IPS-NIHi7 (cell line): ENCODE measurements around the gene MLLT3.

Experiments used
- DNase-seq: peaks from one replicate; pipeline ENCODE4 v3.0.0; 2012; ENCODE audit warnings: mixed read lengths; ENCODE audit errors: extremely low spot score

The MLLT3 gene

DNA sequence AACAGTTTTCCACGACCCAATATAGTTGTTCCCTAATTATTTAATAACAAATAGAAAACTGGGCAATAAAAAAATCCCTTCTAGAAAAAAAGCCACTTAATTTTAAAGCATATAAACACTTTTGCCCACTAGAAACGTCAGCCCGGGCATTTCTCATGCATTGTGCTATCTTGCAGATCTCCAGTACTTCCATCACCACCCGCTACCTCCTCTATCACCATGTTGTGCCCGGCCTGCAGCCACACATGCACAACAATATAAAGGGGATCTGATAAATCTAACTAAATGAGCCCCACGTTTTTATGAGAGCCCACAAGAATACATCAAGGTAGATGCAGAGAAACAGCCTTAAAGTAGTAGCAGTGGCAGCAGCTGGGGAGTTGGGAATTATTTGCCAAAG, 272.7 kb downstream of the MLLT3 start:
- no peak for DNase-seq

DNA sequence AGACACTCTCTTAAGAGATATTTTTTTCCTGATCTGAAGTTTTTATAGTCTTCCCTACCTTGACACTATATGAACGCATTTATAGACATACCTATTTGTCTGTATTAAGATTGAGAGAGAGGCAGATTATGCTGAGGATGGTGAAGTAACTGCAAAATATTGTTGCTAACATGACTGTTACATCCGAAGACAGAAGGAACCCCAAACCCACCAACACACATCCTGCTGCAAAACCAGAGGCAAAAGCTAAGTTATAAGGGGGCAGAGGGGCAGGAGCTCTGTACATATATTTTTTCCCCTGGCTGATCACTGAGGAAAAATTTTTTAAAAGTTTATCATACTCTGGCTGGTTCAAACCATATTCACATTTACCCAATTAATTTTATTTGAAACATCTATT, 279.0 kb downstream of the MLLT3 start:
- DNase-seq = no peak

DNA sequence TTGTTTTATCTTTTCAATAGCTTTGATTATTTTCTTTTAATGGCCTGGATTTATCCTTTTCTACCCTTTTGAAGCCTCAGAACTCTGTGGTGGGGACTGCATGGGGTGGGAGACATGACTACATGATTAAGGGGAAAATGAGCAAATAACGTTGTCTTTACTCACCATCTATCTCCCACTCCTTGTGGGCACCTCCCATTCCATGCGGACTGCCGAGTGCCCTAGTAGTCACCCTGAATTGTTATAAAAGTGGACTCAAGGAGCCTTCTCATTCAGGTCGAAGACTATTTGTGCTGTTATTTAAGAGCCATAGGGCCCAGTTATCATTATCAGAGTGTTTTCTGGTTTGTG, 281.8 kb downstream of the MLLT3 start:
- DNase-seq = no peak

DNA sequence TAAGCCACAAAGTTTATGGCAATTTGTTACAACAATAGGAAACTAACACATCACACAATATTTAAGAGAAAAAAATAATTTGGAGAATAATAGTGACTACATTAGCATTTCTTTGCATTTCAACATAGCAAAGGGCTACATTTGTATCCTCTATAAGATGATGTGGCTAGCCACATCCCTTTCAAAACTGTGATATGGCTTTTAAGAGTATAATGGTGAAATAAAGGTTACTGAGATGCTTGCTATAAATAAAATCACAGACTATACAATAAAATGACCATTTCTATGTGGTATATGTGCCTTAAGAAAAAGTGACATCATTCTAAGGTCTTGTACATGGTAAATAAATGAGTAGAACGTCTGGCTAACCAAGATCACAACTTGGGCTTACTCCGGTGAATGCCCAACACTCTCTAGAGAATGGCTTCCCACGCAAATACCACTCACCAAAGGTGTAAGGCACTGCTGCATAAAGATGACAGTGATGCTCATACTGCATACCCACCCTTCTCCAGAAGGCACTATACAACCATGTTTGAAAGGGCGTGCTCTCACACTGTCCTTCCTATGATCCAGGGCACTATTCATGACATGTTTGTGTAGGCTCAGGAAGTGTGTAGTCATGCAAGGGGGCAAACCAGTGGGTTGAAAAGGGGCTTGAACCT, 286.5 kb downstream of the MLLT3 start:
- DNase-seq = no peak

DNA sequence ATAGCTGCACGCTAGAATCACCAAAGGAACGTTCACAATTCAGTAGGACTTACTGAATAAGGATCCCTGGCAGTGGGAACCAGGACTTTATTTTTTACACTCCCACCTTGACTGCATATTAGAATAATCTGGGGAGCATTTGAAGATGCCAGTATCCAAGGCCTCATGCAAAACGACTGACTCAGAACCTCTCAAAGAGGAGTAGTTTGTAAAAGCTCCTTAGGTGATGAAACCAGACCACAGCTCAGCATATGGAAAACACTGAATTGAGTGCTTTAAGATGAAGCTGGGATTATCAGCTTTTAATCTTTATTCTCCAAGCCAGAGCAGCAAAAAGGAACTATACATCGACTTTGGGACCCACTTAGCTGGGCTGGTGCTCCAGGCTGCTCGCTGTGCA, 288.3 kb downstream of the MLLT3 start:
- no peak for DNase-seq

DNA sequence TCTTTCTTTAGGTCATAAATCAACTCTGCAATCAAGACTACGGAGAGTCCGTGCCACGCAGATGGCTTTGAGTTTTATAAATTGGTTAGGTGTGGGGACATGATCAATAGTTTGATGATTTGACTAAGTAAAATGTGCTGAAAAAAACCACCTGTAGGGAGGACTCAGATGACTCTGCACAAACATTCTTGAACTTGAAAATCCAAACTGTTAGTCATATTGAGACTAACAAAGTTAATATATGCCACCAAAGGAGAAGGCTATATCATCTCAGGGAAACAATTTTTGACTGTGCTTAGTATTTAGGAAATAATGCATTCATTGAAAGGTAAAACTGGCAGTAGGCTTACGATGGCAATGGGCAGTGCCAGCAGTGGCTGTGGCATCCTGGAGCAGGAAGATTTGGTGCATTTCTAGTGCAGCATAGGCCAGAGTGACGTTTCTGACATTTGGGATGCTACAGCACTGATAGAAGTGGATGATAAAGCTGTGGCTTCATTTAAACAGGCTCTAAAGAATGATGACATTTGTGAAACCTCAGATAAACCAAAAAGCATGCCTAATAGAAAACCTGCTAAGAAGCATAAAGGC, 291.1 kb downstream of the MLLT3 start:
- no peak for DNase-seq

DNA sequence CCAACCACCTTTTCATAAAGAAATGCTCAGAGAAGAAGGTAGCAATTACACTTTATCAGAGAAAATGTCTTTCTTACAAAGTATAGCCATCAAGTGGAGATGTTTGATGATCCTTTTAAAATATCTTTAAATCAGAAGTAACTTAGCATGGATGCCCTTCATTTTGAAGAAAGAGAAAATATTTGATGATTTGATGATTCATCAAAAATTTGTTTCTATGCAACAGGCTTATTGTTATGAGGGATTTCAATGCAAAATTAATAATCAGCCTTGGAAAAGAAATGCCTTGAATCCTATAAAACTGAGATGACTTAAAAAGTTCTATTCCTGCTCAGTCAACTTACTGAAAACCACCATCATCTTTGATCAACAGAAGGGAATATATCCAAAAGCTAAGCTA, 291.6 kb downstream of the MLLT3 start:
- DNase-seq = no peak

DNA sequence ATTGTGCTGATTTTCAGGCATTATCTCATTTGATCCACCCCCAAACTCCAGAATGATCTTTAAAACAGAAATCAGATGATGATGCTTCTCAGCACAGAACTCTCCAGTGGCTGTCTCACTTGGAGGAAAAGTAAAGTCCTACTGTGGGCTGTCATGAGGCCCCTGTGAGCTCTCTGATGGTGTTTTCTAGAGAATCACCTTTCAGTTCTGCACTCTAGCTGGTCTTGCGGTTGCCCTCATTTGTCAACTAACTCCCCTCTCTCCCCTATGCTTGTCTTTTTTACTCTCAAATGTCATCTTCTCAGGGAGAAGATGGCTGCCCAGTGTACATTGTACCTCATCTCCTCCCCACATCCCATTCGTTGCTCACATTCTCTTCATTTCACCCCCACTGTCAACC, 295.8 kb downstream of the MLLT3 start:
- DNase-seq = no peak

DNA sequence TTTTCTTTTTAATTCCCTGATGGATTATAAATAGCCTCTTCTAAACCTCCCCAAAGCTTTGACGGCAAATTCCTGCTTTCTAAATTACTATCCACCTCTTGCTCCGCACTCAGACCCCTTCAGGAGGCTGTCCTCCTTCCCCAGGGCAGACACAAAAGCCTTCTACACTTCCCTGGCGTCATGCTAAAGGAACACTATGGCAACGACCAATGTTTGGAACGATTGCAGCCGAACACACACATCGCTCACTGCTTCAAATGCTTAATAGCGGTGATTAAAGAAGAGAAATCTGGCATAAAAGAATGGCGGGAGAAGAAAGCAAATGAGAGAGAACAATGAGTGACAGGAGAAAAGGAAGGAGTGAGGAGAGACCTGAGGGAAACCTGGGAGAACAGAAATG, 297.3 kb downstream of the MLLT3 start:
- DNase-seq = no peak

DNA sequence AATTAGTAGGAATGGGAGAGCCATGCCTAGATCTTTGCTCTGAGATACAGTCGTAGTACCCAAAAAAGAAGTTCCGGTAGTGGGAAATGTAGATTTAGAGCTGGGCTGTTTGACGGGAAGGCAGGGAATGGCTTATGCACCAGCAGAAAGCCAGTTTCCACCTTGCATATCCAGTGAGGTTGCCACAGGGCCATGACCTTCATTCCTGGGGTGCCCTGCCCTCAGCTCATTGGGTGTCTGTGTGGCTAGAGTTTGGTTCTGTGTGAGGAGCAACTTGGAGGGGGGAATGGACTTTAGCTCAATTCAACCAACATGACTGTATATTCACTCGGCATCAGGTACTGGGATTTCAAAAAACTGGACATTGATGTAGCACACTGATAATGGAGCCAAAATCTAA, 300.1 kb downstream of the MLLT3 start:
- no peak for DNase-seq

DNA sequence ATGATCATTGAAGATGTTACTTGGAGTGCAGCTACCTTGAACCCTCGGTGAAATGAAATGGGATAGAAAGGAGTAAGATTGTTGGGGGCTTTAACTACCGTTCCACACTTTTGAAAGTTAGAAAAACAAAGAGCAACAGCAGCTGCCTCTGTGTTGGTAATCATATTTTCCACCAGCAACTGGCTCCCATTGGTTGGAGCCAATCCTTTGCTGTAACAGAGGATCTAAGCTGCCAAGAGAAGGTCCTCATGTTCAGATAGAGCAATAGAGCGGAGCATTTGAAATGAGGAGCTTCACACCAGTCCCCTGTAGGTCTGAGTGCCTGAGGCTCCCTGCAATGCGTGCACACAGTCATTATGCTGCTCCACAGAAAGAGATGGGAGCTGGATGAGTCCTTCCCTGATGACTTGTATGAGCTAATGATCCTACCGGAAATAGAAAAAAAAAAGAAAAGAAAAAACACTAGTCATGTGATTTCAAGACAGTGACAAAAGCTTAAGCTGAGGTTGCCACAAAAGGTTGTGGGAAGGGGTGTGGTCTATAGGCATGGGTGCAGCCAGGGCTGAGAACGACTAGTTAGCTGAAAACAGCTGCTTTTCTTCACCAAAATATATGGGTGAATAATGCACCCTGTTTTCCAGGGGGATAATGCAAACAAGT, 300.7 kb downstream of the MLLT3 start:
- DNase-seq = no peak

DNA sequence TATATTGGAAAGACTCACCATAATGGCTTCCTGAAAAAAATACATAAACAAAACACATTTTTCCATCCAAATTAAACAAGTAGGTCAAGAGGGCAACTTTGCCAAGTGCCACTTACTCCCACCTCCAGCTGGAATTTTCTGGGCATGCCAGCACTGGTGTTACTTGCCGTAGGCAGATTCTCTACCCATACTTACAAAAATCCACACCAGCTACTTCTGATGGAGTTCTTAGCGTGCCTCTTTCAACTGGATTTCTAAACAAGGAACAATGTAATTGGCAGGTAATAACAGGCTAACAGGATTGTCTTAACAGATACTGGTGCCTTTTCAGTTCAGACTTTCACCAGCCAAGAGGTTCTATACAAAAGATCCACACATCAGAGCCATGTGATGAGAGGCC, 301.4 kb downstream of the MLLT3 start:
- no peak for DNase-seq

DNA sequence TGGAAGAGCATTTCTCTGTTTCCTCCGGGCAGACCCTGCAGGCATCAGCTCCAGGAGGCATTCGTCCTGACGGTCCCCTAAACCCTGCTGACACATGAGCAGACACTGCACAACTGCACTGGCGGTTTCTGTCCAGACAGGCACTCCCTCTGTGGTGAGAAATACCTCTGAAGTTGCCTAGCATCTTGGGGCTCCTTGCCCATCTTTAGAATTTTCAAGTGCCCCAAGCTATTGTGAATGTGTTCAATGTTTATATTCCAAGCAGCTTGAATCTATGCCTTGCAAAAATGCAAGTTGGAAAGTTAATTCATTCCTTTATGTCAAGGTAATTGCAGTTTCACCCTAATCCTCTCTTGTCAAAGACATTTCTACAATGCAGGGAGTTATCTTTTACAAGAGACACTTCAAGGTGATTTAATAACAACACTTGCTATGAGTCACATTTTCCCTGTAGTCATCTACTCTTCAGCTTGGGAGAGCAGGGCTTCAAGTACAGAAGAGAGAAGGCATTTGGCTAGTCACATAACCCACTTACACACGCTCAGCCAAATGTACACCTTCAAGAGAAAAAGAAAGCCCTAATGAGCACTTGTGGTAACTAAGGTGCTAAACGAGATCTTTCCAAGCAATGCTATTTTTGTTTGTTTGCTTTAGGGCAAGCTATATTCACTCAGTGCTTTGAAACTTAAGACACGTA, 302.5 kb downstream of the MLLT3 start:
- DNase-seq = no peak

DNA sequence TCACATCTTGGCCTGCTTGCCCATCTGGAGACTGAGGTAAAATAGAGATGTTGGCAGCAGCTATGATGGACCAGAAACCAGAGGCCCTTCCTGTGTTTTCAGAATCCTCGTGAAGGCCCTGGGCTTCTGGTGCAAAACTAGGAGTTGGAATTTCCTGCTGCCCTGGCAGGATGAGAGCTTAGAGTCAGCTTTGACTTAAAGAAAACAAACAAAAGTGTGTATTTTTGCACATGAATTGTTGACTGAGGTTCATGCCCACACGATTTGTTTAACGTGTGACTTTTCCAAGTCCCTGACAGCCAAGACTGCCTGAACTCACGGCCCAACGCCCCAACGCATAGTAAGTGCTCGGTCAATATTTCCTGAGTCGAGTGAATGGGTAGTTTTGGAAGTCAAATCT, 303.1 kb downstream of the MLLT3 start:
- DNase-seq = no peak

DNA sequence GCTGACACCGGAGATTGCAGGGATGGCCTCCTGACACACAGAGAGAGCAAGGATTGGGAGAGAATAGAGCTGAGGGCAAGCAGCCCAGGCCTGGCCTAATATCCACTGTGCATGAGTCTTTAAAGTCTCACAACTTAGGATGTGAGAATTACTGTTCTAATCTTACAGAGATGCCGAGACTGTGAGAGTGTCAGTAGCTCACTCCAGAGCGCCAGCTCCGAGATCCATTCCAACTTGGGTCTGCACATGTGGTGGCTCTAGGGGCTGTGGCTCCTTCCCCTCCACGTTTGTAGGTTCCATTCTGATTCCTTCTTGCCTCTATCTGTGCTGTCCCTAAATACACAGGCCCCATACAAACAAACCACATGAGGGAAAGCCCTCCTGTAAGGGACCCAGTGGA, 304.6 kb downstream of the MLLT3 start:
- DNase-seq = no peak

DNA sequence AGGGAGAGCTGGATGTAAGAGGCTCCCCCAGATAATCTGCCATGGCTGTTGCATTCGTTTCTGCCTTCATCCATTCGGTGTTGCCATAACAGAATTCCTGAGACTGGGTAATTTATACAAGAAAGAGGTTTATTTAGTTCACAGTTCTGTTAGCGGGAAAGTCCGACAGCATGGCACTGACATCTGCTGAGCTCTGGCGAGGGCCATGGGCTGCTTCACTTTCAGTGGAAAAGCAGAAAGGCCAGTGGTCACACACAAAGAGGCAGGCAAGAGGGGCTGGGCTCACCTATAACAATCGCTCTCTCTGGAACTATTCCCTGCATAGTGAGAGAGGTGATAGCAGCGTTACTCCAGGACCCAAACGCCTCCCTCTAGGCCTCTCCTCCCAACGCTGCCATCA, 305.9 kb downstream of the MLLT3 start:
- DNase-seq = no peak

DNA sequence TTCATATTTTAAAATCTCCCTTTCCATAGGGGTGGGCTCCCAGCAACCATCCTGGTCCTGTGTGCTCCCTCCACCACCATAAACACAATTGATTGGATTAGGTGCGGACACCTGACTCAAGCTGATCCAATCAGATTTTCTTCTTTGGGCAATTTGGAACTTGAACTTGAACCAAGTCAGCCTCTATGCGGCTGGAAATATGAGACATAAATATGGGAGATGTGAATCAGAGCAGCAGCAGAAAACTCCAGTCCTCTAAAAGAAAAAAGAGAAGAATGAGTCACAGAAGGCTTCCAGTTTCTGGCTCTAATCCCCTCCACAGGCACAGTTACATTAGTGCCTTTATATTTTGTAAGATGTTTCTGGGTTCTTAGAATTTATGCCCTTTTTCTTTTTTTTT, 306.6 kb downstream of the MLLT3 start:
- no peak for DNase-seq

DNA sequence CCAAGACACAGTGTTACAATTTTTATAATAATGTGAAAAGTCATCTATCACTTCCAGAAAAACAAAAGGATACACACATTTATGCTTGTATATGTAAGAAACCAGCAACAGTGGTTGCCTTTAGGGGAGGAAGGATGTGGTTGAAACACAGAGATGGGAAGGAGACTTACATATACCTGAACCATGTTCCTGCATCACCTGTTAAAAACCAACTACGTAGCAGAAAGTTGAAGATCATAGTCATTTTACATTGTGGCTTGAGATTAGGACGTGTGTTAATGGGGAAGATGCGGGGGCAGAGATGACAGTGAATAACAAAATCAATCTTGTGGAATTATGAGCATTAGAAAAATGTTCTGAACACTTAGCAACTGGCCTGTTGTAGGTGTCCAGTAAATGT, 307.3 kb downstream of the MLLT3 start:
- no peak for DNase-seq

DNA sequence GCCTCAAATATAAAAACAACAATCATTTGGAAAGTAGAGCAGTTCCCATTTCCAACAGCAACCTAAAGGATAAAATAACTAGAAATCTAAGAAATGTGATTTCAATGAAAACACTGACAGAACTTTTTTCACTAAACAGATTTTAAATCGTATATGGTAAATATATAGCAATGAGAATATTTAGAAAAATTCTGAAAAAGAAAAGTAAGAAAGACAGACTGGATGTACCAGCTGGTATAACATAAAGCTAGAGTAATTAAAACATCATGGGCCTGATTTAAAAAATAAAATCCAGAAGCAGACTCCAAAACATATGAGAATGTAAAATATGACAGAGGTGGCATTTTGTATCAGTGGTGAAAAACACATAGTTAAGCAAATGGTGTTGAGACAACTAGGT, 308.9 kb downstream of the MLLT3 start:
- no peak for DNase-seq

DNA sequence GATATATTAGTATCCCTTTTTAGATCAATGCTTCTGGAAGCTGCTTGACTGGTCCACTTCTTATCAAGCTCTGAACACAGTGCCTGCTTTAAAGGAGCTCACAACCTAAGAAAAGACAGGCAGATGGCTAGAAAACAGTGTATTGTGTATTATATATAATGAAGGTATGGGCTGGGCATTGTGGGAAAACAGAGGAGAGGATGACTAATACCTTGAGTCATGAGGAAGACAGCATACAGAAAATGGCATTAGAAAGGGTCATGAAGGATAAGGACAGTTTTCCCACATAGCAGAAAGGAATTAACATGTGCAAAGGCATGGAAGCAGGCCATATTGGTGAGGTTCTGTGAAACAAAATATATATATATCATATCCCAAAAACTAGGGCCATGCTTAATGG, 309.6 kb downstream of the MLLT3 start:
- DNase-seq = no peak

DNA sequence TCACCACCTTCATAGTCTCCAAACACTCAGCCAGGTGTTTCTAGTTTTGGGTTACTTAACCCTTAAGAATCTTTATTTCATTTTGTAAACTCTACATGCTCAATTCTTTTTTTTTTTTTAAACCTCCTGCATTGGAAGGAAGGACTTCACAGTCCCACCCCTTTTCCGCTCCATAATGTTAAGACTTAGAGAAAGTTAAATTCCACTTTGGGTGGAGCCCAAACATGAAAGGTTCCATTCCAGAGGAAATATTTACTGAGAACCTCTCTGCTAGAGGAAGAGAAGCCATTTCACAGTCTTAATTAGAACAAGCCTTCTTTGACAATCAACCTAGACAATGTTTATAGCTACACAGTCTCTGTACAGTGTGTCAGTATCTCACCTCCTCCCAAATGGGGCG, 312.3 kb downstream of the MLLT3 start:
- no peak for DNase-seq

DNA sequence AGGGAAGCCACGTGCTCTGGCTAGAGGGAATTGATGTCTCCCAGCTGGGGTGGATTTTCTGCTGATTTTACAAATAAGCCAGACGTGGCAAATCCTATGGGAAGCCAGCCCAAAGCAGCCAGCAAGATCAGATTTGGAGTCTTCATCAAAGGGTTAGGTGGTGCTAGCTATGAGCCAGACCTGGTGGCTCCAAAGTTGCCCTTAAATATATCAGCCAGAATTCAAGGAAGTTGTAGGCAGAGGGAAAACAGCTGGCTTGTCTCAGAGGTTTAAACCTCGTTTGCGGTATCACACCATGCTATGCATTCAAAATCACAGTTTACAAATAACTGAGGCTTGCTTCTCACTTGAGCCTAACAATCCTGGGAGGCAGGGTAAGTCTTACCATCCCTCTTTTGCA, 313.2 kb downstream of the MLLT3 start:
- DNase-seq = no peak

DNA sequence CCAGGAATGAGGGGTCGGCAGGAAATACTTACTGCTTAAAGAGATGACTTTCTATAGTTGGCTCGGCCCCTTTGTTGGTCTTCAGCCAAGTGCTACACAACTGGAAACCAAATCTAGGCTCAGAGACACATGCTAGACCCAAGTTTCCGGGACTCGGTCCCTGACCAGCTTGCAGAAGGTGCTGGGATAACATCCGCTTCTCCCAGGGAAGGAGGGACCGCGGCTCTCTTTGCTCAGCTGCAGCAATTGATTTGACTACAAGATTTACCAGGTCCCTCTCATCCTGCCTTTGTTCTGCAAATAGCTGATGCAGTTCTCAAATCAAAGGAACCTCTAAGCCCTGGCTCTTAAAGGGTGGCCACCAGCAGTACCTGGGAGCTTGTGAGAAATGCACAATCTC, 314.7 kb downstream of the MLLT3 start:
- DNase-seq = peak; percentile 51
